K562 (cell line): ENCODE data around the gene UBE2L3. TPM values are rescaled to one million over a fixed set of nuclear protein-coding genes. Genes with fewer than 3 reads are reported as not detected.

Experiments
- ARID2 ChIP-seq: fragments of 450-650 bp; IDR thresholded peaks from 2 replicates; pipeline ENCODE4 v1.6.1; 2017; ENCODE audit warnings: antibody characterized with exemption, mild to moderate bottlenecking
- ARID3A ChIP-seq: IDR thresholded peaks from 2 replicates; pipeline ENCODE4 v1.6.1; 2012; ENCODE audit warnings: low read depth, low read length, improper control_type of control experiment, borderline replicate concordance
- E4F1 ChIP-seq: fragments of 250-450 bp; sonication (Bioruptor Pico); IDR thresholded peaks from 2 replicates; pipeline ENCODE4 v1.5.0; 2021; ENCODE audit warnings: mild to moderate bottlenecking, borderline replicate concordance
- HMGXB4 ChIP-seq: sonication (generic); formaldehyde crosslinking; IDR thresholded peaks from 2 replicates; pipeline ENCODE4 v1.8.1; 2023; ENCODE audit warnings: mild to moderate bottlenecking, missing genetic modification reagents
- JUNB ChIP-seq: fragments of 450-650 bp; formaldehyde crosslinking; conservative IDR thresholded peaks from 2 replicates; pipeline ENCODE4 v1.4.0; 2020; ENCODE audit warnings: mild to moderate bottlenecking
- MYC ChIP-seq, 2 experiments: fragments of 250-450 bp in 1 of 2; sonication (Bioruptor Pico) in 1 of 2; IDR thresholded peaks; 2 replicates each; pipeline versions ENCODE4 v1.5.1 to v1.6.1; 2012 to 2021; ENCODE audit warnings: low read depth in 2 of 2, borderline replicate concordance in 1 of 2, improper control_type of control experiment in 1 of 2, low read length in 1 of 2, mild to moderate bottlenecking in 1 of 2, moderate library complexity in 1 of 2
- SAP30 ChIP-seq: fragments of 200-600 bp; sonication (generic); IDR thresholded peaks from 2 replicates; pipeline ENCODE4 v1.6.1; 2012; ENCODE audit warnings: borderline replicate concordance, low read depth, mild to moderate bottlenecking, moderate library complexity, low read length, control low read depth, inconsistent platforms; ENCODE audit not compliant: insufficient read depth, poor library complexity, severe bottlenecking
- SETDB1 ChIP-seq: IDR thresholded peaks from one replicate; pipeline ENCODE4 v1.6.1; 2012; ENCODE audit warnings: low read length, control low read depth, inconsistent platforms
- XRCC4 ChIP-seq: IDR thresholded peaks from one replicate; pipeline ENCODE4 v1.6.1; 2011; ENCODE audit not compliant: insufficient read depth, insufficient read length; ENCODE audit errors: extremely low read depth
- ZNF354B ChIP-seq: fragments of 250-450 bp; sonication (Bioruptor Pico); IDR thresholded peaks from 2 replicates; pipeline ENCODE4 v1.4.0; 2020
- ZNF384 ChIP-seq: IDR thresholded peaks from 2 replicates; pipeline ENCODE4 v1.6.1; 2012; ENCODE audit warnings: low read depth, low read length, improper control_type of control experiment
- ZNF584 ChIP-seq: fragments of 200-800 bp; sonication (Bioruptor generic); IDR thresholded peaks from 2 replicates; pipeline ENCODE4 v1.6.1; 2016; ENCODE audit warnings: low read depth, mild to moderate bottlenecking, missing genetic modification characterization, missing compliant biosample characterization
- polyA plus RNA-seq, 8 experiments: library from polyadenylated mRNA; depleted of rRNA in 4 of 8; stranded (reverse) in 5 of 8; unstranded in 3 of 8; fragments of >200 nt; fragmentation: Nextera tagmentation in 2 of 8; fragmentation: Illumina TruSeq in 1 of 8; extraction: Ambion mirVana in 2 of 8; extraction: Trizol in 1 of 8; gene quantifications; 2 replicates each; pipeline versions ENCODE4 v1.2.1 to v1.2.3, GENCODE V29; 2011 to 2014; ENCODE audit warnings: inconsistent platforms in 1 of 8, missing spikeins in 1 of 8
- total RNA-seq, 7 experiments: library from RNA; depleted of rRNA in 6 of 7; stranded (reverse); fragments of >200 nt in 6 of 7; fragmentation: Illumina TruSeq in 2 of 7; extraction: Trizol in 2 of 7; gene quantifications; 2 replicates each; pipeline versions ENCODE4 v1.2.1 to v1.2.3, GENCODE V29; 2011 to 2021; ENCODE audit warnings: low replicate concordance in 1 of 7
- TF ChIP-seq, protein P1 (sequence below): fragments of 150-350 bp; IDR thresholded peaks from 2 replicates; pipeline ENCODE4 v1.6.1; 2014; ENCODE audit warnings: low read depth, mild to moderate bottlenecking, low read length, borderline replicate concordance
- TF ChIP-seq, protein P2 (sequence below): sonication (generic); formaldehyde crosslinking; IDR thresholded peaks from 2 replicates; pipeline ENCODE4 v1.8.1; 2022; ENCODE audit warnings: missing genetic modification reagents

UBE2L3 gene
- total and polyA plus RNA-seq, 9 of the 15 experiments (the other 6 are each of a cell fraction or from before 2014, with no cell fraction given): 215 to 625 (median 285) TPM

DNA sequence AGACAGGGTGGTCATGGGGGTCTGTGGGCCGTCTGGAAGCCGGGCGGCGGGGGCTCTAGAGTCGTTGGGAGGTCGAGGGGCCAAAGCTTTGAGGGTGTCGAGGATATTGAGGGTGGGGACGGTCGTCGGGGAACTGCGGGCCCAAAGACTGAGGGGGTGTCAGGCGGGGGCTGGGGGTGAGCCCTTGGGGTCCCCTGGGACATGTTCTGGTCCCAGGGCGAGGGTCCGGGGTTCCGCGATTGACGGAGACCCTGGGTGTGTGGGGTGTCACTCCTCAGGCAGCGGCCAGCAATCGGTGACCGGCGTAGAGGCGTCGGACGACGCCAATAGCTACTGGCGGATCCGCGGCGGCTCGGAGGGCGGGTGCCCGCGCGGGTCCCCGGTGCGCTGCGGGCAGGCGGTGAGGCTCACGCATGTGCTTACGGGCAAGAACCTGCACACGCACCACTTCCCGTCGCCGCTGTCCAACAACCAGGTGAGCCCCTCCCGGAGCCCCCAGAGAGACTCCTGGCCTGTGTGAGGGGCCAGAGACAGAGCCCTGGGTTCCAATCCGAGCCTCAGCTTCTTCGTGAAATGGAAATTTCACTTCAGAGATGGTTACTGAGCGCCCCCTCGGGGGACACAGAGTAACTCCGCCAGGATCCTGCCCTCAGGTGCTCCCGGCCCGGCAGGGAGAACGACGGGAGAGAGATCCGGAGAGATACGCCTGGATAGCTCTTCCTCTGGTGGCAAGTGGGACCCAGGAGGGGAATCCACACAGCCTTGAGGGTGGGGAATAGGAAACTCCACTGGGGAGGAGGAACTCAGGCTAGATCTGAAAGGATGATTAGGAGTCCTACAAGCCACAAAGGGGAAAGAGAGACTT is 75.3 kb downstream of the UBE2L3 start (continued):
- TF ChIP-seq ARID3A: peak; percentile 81; the same call in 1 of the 2 replicates
- peak; percentile 68 for TF ChIP-seq ZNF384
- TF ChIP-seq JUNB (CRISPR knock-in tag): no peak
- TF ChIP-seq ZNF584 (CRISPR knock-in tag): no peak
- TF ChIP-seq MYC (IDR thresholded peaks at IDR 0.05; ENCODE audit: low read depth, low read length): peak; percentile 95
- no peak for TF ChIP-seq MYC (CRISPR knock-in tag; IDR thresholded peaks at IDR 0.05; ENCODE audit: borderline replicate concordance, low read depth)
- TF ChIP-seq, protein P1, sequence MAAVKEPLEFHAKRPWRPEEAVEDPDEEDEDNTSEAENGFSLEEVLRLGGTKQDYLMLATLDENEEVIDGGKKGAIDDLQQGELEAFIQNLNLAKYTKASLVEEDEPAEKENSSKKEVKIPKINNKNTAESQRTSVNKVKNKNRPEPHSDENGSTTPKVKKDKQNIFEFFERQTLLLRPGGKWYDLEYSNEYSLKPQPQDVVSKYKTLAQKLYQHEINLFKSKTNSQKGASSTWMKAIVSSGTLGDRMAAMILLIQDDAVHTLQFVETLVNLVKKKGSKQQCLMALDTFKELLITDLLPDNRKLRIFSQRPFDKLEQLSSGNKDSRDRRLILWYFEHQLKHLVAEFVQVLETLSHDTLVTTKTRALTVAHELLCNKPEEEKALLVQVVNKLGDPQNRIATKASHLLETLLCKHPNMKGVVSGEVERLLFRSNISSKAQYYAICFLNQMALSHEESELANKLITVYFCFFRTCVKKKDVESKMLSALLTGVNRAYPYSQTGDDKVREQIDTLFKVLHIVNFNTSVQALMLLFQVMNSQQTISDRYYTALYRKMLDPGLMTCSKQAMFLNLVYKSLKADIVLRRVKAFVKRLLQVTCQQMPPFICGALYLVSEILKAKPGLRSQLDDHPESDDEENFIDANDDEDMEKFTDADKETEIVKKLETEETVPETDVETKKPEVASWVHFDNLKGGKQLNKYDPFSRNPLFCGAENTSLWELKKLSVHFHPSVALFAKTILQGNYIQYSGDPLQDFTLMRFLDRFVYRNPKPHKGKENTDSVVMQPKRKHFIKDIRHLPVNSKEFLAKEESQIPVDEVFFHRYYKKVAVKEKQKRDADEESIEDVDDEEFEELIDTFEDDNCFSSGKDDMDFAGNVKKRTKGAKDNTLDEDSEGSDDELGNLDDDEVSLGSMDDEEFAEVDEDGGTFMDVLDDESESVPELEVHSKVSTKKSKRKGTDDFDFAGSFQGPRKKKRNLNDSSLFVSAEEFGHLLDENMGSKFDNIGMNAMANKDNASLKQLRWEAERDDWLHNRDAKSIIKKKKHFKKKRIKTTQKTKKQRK: peak; percentile 10; the same call in 1 of the 2 replicates
- no peak for TF ChIP-seq XRCC4
- TF ChIP-seq HMGXB4 (CRISPR knock-in tag): peak; percentile 91; the same call in 1 of the 2 replicates
- TF ChIP-seq ZNF354B (CRISPR knock-in tag): no peak
- no peak for TF ChIP-seq ARID2
- TF ChIP-seq, protein P2, sequence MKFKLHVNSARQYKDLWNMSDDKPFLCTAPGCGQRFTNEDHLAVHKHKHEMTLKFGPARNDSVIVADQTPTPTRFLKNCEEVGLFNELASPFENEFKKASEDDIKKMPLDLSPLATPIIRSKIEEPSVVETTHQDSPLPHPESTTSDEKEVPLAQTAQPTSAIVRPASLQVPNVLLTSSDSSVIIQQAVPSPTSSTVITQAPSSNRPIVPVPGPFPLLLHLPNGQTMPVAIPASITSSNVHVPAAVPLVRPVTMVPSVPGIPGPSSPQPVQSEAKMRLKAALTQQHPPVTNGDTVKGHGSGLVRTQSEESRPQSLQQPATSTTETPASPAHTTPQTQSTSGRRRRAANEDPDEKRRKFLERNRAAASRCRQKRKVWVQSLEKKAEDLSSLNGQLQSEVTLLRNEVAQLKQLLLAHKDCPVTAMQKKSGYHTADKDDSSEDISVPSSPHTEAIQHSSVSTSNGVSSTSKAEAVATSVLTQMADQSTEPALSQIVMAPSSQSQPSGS (CRISPR knock-in tag): no peak
- TF ChIP-seq SETDB1: peak; percentile 15
- no peak for TF ChIP-seq E4F1 (CRISPR knock-in tag)
- peak; percentile 19 for TF ChIP-seq SAP30
